Activated T-helper 2 cell treated with anti-CD3 and anti-CD28 coated beads, Interferon-gamma antibody, Interleukin-2, Interleukin-4, amounts not matched to agents 10 μg/mL and 5 μg/mL and 100 μg/mL, durations not matched to agents 14 hours and 24 hours and 36 hours (primary cell): Measurements from ENCODE around the gene HIBCH. TPM values are rescaled to one million over a fixed set of nuclear protein-coding genes. Genes with fewer than 3 reads are reported as not detected.

Source experiments
- DNase-seq: peaks from one replicate; pipeline ENCODE4 v3.0.0; 2021; ENCODE audit warnings: low spot score
- H3K27ac Mint-ChIP-seq: one replicate; pipeline ENCODE4 v1.8.0; 2021; ENCODE audit warnings: mixed read lengths
- H3K27me3 Mint-ChIP-seq: one replicate; pipeline ENCODE4 v1.8.0; 2021; ENCODE audit warnings: low read depth, mixed read lengths
- H3K36me3 Mint-ChIP-seq: one replicate; pipeline ENCODE4 v1.8.0; 2021; ENCODE audit warnings: low read depth, mixed read lengths
- H3K4me1 Mint-ChIP-seq: one replicate; pipeline ENCODE4 v1.8.0; 2021; ENCODE audit warnings: low read depth, mixed read lengths
- H3K4me3 Mint-ChIP-seq: one replicate; pipeline ENCODE4 v1.8.0; 2021; ENCODE audit warnings: low read depth, mild to moderate bottlenecking, moderate library complexity, mixed read lengths
- H3K9me3 Mint-ChIP-seq: one replicate; pipeline ENCODE4 v1.8.0; 2021; ENCODE audit warnings: mixed read lengths
- intact Hi-C: fragments of 100-400 bp; cut with micrococcal nuclease; formaldehyde crosslinking; loops from one replicate; pipeline ENCODE4 v1.15.1; 2023
- total RNA-seq: library from RNA; stranded (reverse); gene quantifications from 2 replicates; pipeline ENCODE4 v1.2.3, GENCODE V29; 2022

Gene HIBCH
- total RNA-seq, 1 donor from 2014 or later, result 26.0 TPM

DNA sequence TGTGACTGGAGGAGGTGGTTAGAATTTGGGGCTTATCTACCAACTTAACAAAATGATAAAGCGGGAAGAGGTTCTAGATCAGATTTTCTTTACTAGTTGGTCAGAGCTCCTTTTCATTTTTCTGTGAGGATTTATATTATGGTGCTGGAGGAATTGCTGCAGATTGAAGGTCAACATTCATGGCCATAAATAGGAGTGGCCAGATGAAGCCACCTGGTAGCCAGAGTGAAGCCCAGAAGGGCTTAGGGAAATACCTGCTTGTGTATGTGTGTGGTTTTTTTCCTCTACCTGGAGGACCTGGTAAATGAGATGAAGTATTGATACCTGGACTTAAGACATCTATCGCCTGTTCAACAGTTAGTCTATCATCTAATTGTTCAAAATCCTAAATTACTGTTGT lies 134.2 kb downstream of the HIBCH start:
- no peak for DNase-seq
- H3K9me3 Mint-ChIP-seq, result no peaks in the 10 kb centered on the region
- peaks cover 30% of the 10 kb centered on the region for H3K27me3 Mint-ChIP-seq
- H3K27ac Mint-ChIP-seq, result no peak overlapping the region
- intact Hi-C loops, result no loop called here
- no peak overlapping the region for H3K4me3 Mint-ChIP-seq
- H3K36me3 Mint-ChIP-seq, result no peaks in the 10 kb centered on the region
- no peaks in the 10 kb centered on the region for H3K4me1 Mint-ChIP-seq

DNA sequence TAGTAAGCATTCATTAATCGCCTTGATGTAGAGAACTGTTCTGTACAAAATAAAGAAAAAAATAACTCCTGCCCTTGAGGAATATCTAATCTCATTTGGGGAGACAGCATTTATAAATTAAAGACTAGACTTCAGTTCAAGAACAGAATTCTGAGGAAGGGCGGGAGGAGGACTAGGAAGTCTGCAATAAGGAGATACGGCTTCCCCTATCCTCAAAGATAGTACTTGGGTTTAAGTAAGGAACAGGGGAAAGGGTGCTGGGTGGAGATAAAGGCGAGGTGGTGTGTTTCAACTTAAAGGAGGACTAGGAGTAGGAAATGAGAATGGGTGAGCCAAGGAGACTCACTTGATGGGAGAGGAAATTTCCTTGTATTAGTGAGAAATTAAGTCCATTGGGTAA lies 135.2 kb downstream of the HIBCH start:
- intact Hi-C loops, result no loop called here
- Mint-ChIP-seq H3K27ac (no peak overlapping the region), H3K4me3 (no peak overlapping the region), H3K4me1 (peaks cover 4% of the 10 kb centered on the region), H3K36me3 (no peaks in the 10 kb centered on the region), H3K9me3 (no peaks in the 10 kb centered on the region), H3K27me3 (peaks cover 36% of the 10 kb centered on the region)
- DNase-seq, result no peak

DNA sequence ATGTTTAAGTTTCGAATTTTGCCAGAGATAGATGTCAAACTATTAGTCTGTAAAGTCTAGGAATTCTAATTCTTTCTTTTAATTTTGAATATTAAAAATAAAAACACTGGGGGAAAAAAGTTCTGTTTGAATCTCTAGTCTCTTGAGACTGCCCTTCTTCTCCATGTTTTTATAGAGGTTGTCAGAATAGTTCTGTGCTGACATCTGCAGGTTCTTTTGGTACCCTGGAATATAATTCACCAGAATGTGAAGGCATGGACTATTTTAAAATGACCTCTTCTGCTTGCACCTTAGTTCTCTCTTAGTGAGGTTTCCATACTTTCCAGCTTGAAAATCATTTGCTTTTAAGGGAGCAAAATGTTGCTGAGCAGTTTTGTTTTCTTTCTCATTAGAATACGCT lies 136.1 kb downstream of the HIBCH start:
- no peaks in the 10 kb centered on the region for H3K9me3 Mint-ChIP-seq

DNA sequence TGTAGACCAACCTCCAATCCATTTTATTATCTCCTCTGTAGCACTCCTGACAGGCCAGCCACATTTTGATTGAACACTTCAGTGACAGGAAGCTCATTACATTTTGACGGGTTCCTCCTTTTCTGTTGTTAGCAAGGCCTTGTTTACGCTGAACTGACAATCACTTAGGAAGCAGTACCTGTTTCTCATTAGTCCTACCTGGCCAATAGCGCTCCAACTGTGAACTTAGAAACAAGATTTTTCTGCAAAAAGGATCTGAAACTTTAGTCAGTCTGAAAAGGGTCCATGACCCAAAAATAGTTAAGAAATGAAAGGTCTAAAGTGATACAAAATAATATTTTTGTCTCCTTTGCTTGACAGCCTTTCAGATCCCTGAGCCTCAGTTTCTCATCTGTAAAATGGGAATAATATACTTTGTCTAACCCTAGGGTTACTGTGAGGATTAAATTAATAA lies 137.5 kb downstream of the HIBCH start:
- H3K27ac Mint-ChIP-seq, result no peak overlapping the region
- no peaks in the 10 kb centered on the region for H3K36me3 Mint-ChIP-seq
- peaks cover 4% of the 10 kb centered on the region for H3K4me1 Mint-ChIP-seq
- no peak overlapping the region for H3K4me3 Mint-ChIP-seq
- peaks cover 37% of the 10 kb centered on the region for H3K27me3 Mint-ChIP-seq
- intact Hi-C loops, result no loop called here
- H3K9me3 Mint-ChIP-seq, result no peaks in the 10 kb centered on the region
- no peak for DNase-seq

More for the DNA sequence above, 136.1 kb downstream of the HIBCH start:
- DNase-seq, result no peak
- H3K36me3 Mint-ChIP-seq, result no peaks in the 10 kb centered on the region
- intact Hi-C loops, result no loop called here
- peaks cover 37% of the 10 kb centered on the region for H3K27me3 Mint-ChIP-seq
- no peak overlapping the region for H3K4me3 Mint-ChIP-seq
- H3K4me1 Mint-ChIP-seq, result peaks cover 4% of the 10 kb centered on the region
- no peak overlapping the region for H3K27ac Mint-ChIP-seq

DNA sequence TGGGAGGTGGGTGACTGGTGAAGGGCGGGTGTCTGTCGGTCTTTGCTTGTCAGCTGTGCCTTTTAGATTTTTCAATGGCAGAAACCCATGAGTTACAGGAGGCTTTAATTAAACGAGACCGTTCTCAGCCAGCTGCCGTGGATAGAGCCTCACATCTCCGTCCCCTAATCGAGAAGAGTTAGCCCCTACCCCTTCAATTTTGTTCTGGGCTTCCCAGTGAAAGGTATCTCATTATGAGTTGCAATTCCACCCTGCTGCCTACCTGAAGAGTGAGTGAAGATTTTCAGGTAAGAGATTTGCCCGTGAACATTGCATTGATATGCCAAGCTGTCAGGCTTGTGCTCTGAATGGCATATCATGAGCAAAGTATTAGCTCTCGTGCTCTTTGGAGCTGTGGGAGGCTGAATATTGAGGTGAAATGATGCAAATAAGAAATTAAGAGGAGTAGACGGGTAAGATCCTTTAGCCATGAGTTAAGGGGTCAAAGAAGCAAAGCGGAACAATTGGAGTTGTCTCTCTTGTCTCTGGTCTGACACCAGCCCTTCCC lies 138.4 kb downstream of the HIBCH start:
- peaks cover 37% of the 10 kb centered on the region for H3K27me3 Mint-ChIP-seq
- H3K4me1 Mint-ChIP-seq, result peaks cover 4% of the 10 kb centered on the region
- H3K4me3 Mint-ChIP-seq, result peak overlapping the region; percentile 59
- H3K9me3 Mint-ChIP-seq, result no peaks in the 10 kb centered on the region
- no peaks in the 10 kb centered on the region for H3K36me3 Mint-ChIP-seq
- no peak for DNase-seq
- no peak overlapping the region for H3K27ac Mint-ChIP-seq
- intact Hi-C loops, result no loop called here

DNA sequence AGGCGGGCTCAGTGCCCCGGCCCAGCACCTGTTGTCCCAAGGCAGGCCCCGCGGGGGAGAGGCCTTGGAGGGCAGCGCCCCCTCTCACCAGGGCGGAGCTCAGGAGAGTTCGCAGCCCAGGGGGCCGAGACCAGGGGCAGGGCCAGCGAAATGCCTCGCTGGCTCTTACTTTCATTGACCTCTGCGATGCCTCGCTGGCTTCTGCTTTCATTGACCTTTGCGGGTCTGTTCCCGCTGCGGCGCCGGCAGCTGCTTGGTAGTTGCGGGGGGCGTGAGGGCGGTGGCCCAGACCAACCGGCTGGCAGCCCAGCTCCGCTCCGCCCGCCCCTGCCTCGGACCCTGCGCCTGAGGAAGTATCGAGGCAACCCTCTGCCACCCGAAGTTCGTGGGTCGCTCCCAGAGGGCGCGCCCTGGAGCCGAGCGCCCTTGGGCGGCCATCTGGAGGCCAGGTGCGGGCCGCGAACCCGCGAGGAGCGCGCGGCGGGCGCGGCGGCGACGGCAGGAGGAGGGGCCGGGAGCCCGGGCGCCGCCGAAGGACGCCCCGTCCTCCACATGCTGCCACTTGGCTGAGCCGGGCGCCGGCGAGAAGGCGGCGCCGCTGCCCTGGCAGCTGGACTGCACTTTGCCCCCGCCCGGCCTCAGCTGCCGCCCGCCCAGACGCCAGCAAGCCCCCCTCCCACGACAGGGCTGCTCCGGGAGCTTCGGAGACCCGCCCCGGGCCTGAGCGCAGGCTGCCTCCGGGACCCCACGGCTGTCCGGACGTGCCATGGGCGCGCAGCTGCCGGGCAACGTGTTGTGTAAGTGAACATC lies 139.1 kb downstream of the HIBCH start:
- intact Hi-C loops, result no loop called here
- H3K4me3 Mint-ChIP-seq, result peak overlapping the region; percentile 59
- peaks cover 36% of the 10 kb centered on the region for H3K27me3 Mint-ChIP-seq
- H3K9me3 Mint-ChIP-seq, result no peaks in the 10 kb centered on the region
- no peaks in the 10 kb centered on the region for H3K36me3 Mint-ChIP-seq
- H3K4me1 Mint-ChIP-seq, result peaks cover 4% of the 10 kb centered on the region
- no peak for DNase-seq
- H3K27ac Mint-ChIP-seq, result no peak overlapping the region

DNA sequence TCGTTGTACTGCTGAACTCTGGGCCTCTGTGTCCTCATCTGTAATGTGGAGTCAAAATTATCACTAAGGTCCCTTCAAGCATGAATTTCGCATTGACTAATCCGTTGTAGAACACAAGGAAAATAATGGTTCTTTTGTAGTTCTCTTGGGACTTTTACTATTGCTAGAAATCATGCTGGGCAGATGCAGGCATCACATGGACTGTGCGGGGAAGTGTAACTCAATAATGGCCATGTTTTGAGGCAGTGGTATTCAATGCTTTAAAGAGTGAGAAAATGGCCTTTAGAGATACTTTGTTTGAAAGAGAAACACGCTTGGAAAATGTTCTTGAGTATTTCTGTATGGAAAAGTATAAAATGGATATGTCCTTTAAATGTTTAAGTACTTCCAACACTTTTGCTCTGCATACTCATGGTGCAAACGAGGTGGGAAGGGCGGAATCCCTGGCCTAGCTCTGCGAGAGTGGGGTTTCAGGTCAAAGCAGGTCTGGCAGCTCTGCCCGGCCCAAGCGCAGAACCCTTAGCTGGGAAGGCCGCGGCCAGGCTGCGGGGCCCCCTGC lies 139.8 kb downstream of the HIBCH start:
- no peak overlapping the region for H3K27ac Mint-ChIP-seq
- H3K4me3 Mint-ChIP-seq, result peak overlapping the region; percentile 63
- intact Hi-C loops, result no loop called here

DNA sequence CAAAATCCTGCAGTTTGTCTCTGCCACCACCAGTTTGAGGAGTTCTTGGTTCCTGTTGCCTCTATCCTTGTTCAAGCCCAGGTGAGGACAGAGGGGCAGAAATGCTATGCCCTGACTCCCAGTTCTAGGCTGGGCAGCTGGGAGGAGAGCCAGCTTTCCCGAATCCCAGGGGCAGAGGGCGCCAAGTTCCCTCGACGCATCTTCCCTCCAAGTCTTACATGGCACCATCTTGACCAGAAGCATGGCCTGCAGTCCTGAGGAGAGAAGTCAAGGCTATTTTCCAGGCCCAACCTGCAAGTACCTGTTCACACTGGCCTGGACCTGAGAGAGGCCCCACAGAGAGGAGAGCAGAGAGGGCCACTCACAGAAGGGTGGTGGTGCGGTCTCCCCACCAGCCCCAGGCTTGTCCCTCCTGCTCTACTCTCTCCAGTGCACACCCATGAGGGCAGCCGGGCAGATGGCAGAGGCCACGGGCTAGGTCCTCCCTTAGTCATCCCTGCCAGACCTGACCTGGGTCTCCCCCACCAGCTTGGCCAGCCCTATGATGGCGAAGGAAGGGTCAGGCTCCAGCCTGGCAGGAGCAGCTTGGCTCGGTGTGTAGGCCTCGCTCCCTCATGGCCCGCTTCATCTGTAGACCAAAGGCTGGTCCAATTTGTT lies 141.4 kb downstream of the HIBCH start:
- no peak for DNase-seq
- Mint-ChIP-seq H3K36me3 (no peaks in the 10 kb centered on the region), H3K27ac (no peak overlapping the region), H3K27me3 (peaks cover 23% of the 10 kb centered on the region), H3K4me1 (peaks cover 4% of the 10 kb centered on the region), H3K9me3 (no peaks in the 10 kb centered on the region), H3K4me3 (no peak overlapping the region)
- intact Hi-C loops, result no loop called here

More for the DNA sequence above, 139.8 kb downstream of the HIBCH start:
- DNase-seq, result no peak
- Mint-ChIP-seq H3K9me3 (no peaks in the 10 kb centered on the region), H3K27me3 (peaks cover 35% of the 10 kb centered on the region), H3K4me1 (peaks cover 4% of the 10 kb centered on the region), H3K36me3 (no peaks in the 10 kb centered on the region)

DNA sequence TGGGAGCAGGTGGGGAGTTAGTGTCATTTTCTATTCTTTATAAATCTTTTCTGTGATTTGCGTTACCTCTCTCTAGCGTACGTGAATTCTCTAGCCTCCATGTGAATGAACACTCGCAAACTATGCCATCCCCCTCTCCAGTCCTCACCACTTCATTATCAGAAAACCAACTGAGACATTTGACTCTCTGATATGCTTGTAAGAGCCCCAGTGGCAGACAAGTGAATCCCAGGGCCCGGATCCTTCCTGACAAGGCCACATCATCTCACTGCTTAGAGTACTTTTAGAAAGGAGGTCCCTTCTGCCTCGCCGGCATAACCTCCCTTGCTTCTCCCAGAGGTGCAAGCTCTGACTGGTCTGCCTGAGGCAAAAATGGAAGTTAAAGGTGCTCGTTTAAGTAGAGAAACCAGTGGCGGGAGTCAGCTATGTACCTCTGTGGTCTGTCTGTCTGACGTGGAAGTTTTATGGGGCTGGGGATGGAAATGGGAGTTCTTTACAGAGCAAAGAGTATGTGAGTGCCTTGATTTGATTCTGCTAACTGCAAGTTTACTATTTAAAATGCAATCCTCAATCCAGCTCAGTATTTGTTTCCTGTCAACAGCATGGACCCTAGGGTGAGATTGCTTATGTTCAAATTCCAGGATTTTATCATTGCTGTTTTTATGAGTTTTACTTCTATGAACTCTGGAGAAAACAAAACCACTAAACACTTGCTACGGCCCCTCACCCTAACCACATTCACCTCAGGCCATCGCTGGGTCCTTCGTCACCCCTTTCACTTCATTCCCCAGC lies 142.2 kb downstream of the HIBCH start:
- Mint-ChIP-seq H3K27me3 (peaks cover 17% of the 10 kb centered on the region), H3K36me3 (no peaks in the 10 kb centered on the region), H3K4me1 (peaks cover 4% of the 10 kb centered on the region), H3K4me3 (no peak overlapping the region), H3K27ac (no peak overlapping the region), H3K9me3 (no peaks in the 10 kb centered on the region)
- intact Hi-C loops, result no loop called here
- no peak for DNase-seq

DNA sequence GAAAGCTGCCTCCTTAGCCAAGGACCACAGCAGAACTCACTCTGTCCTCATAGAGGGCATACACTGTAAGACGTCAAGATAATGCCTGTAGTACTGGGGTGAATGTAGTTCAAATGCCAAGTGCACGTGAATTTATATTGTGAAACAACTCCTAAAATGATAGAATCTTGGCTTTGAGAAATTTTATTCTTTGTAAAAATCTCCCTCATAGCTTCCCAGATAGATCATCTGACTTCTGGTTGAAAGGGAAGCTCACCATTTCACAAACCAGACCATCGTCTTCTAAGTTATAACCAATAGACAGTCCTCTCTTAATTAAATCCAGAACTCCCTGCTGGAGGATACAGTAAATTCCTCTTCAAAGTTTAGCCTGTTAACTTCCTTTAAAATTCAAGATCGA lies 146.2 kb downstream of the HIBCH start:
- no peaks in the 10 kb centered on the region for H3K27me3 Mint-ChIP-seq
- H3K4me1 Mint-ChIP-seq, result no peaks in the 10 kb centered on the region
- H3K4me3 Mint-ChIP-seq, result no peak overlapping the region
- H3K36me3 Mint-ChIP-seq, result peaks cover 3% of the 10 kb centered on the region
- H3K9me3 Mint-ChIP-seq, result peaks cover 4% of the 10 kb centered on the region
- intact Hi-C loops, result no loop called here
- DNase-seq, result no peak
- H3K27ac Mint-ChIP-seq, result no peak overlapping the region

DNA sequence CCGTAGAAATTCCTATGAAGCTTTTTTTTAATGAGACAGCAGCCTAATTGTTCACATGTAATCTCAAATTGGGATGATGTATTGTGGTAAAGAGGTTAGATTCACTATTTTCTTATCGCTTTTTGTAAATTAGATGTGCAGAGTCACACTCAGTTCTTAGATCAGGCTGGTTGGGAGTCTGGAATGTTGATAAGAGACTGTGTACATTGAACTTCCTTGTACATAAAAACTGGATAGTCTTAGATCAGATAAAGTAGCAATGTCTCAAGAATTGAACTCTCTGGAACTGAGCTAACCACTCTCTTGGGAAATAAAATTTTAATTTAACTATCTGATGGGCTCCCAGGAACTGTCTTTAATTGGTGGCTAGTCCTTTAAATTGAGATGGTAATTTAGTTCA lies 149.0 kb downstream of the HIBCH start:
- intact Hi-C loops, result no loop called here
- Mint-ChIP-seq H3K27ac (no peak overlapping the region), H3K4me1 (peaks cover 4% of the 10 kb centered on the region), H3K36me3 (peaks cover 3% of the 10 kb centered on the region), H3K27me3 (no peaks in the 10 kb centered on the region), H3K9me3 (peaks cover 6% of the 10 kb centered on the region), H3K4me3 (no peak overlapping the region)
- DNase-seq, result no peak

DNA sequence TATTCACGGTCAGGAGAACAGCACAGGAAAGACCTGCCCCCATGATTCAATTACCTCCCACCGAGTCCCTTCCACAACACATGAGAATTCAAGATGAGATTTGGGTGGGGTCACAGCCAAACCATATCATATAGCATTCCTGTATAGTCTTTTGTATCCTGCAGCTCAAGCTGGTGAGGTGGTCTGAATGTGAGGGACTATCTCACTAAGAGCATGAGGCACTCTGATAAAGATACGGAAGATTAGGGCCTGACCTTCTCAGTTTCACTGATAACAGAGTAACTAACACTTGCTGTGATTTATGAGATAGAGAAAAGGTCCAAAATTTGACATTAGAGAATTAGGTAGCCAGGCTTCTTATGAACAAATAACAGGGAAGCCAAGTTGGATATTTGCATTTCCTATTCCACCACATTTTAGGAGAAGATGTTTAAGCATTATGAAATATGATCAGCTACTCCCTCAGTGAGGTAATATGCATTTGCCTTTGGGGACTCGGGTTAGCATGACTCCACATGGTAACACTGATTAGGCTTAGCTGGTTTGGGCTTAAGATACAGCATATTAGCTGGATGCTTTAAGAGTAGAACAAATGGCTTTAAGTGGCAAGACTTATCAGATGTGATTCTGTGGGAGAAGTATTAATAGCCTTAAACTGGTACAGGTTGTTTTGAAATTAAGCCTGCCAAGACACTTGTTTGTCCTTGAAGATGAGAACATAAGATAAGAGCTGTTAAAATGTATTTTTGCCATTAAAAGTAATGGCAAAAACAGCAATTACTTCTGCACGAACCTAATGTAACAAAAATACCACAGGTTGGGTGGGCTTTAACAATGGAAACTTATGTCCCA lies 150.2 kb downstream of the HIBCH start:
- DNase-seq, result no peak
- Mint-ChIP-seq H3K27ac (no peak overlapping the region), H3K27me3 (no peaks in the 10 kb centered on the region), H3K4me1 (peaks cover 4% of the 10 kb centered on the region), H3K4me3 (no peak overlapping the region), H3K9me3 (peaks cover 6% of the 10 kb centered on the region), H3K36me3 (peaks cover 3% of the 10 kb centered on the region)
- intact Hi-C loops, result no loop called here
